Measurements from ENCODE around the gene EPS15.

EPS15 gene

DNA sequence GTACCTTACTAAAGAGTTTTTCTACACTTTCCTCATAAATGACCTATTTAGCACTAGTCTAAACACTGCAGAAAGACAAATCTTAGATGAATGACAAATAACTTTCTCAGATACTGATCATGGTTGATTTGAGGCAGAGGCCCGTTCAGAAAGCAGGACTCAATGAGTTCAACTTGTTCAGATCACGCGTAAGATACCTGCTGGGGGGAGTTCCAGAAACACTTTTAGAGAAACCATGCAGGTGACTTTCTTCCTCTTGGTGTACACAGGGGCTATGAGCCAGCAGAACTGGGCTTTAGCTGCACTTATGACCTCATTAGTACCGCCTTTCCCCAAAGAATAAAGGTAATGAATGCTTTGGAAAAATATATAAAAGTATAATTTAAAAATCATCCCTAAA is 149.9 kb downstream of the EPS15 start:
- H3F3A ChIP-seq (ENCODE audit: low read depth), result no peaks in the 10 kb centered on the region; the same call in 1 of the 2 replicates
- H3K36me3 ChIP-seq (ENCODE audit: insufficient read depth, low read length), result peaks cover 22% of the 10 kb centered on the region; the same call in 1 of the 2 replicates
- no peak overlapping the region for H3K4me2 ChIP-seq (ENCODE audit: low read depth, low read length, poor library complexity, severe bottlenecking)
- H3K4me1 ChIP-seq (ENCODE audit: insufficient read depth, low read length, poor library complexity, severe bottlenecking), result no peaks in the 10 kb centered on the region
- no peak overlapping the region for H3K4me3 ChIP-seq (ENCODE audit: low read length, poor library complexity, severe bottlenecking)
- no peak overlapping the region for H2AFZ ChIP-seq (ENCODE audit: low read length)
- no peaks in the 10 kb centered on the region for H3K9me3 ChIP-seq (ENCODE audit: insufficient read depth, low read depth, low read length)
- H4K20me1 ChIP-seq (ENCODE audit: insufficient read depth, low read length, poor library complexity, severe bottlenecking), result no peaks in the 10 kb centered on the region
- H3K27me3 ChIP-seq (ENCODE audit: insufficient read depth, low read length, poor library complexity, severe bottlenecking), result no peaks in the 10 kb centered on the region
- H3K9ac ChIP-seq (ENCODE audit: low read depth, low read length, poor library complexity, severe bottlenecking), result no peak overlapping the region
- TF ChIP-seq CTCF (conservative IDR thresholded peaks at IDR 0.05; ENCODE audit: low read length) (no peak), EZH2phosphoT487 (IDR thresholded peaks at IDR 0.05; ENCODE audit: borderline replicate concordance) (no peak)
- no peaks in the 10 kb centered on the region for H3K9me2 ChIP-seq (replicated peaks; ENCODE audit: low read depth, low read length)
- H3K79me2 ChIP-seq (ENCODE audit: insufficient read depth, low read length), result no peaks in the 10 kb centered on the region

- no peak overlapping the region for H3K4me2 ChIP-seq (ENCODE audit: low read depth, low read length, poor library complexity, severe bottlenecking)
- TF ChIP-seq CTCF (conservative IDR thresholded peaks at IDR 0.05; ENCODE audit: low read length), result no peak
- no peak for TF ChIP-seq EZH2phosphoT487 (IDR thresholded peaks at IDR 0.05; ENCODE audit: borderline replicate concordance)
- no peaks in the 10 kb centered on the region for H3K79me2 ChIP-seq (ENCODE audit: insufficient read depth, low read length)
- H4K20me1 ChIP-seq (ENCODE audit: insufficient read depth, low read length, poor library complexity, severe bottlenecking), result no peaks in the 10 kb centered on the region
- no peaks in the 10 kb centered on the region for H3K9me2 ChIP-seq (replicated peaks; ENCODE audit: low read depth, low read length)
- H3K27me3 ChIP-seq (ENCODE audit: insufficient read depth, low read length, poor library complexity, severe bottlenecking), result no peaks in the 10 kb centered on the region
- H3K9me3 ChIP-seq (ENCODE audit: insufficient read depth, low read depth, low read length), result no peaks in the 10 kb centered on the region
- H3F3A ChIP-seq (ENCODE audit: low read depth), result no peaks in the 10 kb centered on the region; the same call in 1 of the 2 replicates
- no peak overlapping the region for H2AFZ ChIP-seq (ENCODE audit: low read length)
- H3K36me3 ChIP-seq (ENCODE audit: insufficient read depth, low read length), result peaks cover 29% of the 10 kb centered on the region; the same call in 1 of the 2 replicates
- H3K4me1 ChIP-seq (ENCODE audit: insufficient read depth, low read length, poor library complexity, severe bottlenecking), result no peaks in the 10 kb centered on the region
- no peak overlapping the region for H3K4me3 ChIP-seq (ENCODE audit: low read length, poor library complexity, severe bottlenecking)
- H3K9ac ChIP-seq (ENCODE audit: low read depth, low read length, poor library complexity, severe bottlenecking), result no peak overlapping the region
These were observed 153.3 kb downstream of the EPS15 start for GRCh38 chr1:51365774-51366173.

GRCh38 chr1:51359879-51360278 is 159.2 kb downstream of the EPS15 start:
- Histone ChIP-seq H3K79me2 (ENCODE audit: insufficient read depth, low read length) (no peaks in the 10 kb centered on the region), H3K9me2 (replicated peaks; ENCODE audit: low read depth, low read length) (no peaks in the 10 kb centered on the region), H3K9me3 (ENCODE audit: insufficient read depth, low read depth, low read length) (no peaks in the 10 kb centered on the region), H3K27me3 (ENCODE audit: insufficient read depth, low read length, poor library complexity, severe bottlenecking) (no peaks in the 10 kb centered on the region), H2AFZ (ENCODE audit: low read length) (no peak overlapping the region), H3F3A (ENCODE audit: low read depth) (no peaks in the 10 kb centered on the region), H3K4me1 (ENCODE audit: insufficient read depth, low read length, poor library complexity, severe bottlenecking) (no peaks in the 10 kb centered on the region), H4K20me1 (ENCODE audit: insufficient read depth, low read length, poor library complexity, severe bottlenecking) (no peaks in the 10 kb centered on the region), H3K4me2 (ENCODE audit: low read depth, low read length, poor library complexity, severe bottlenecking) (no peak overlapping the region), H3K4me3 (ENCODE audit: low read length, poor library complexity, severe bottlenecking) (no peak overlapping the region), H3K9ac (ENCODE audit: low read depth, low read length, poor library complexity, severe bottlenecking) (no peak overlapping the region), H3K36me3 (ENCODE audit: insufficient read depth, low read length) (peaks cover 55% of the 10 kb centered on the region)
- TF ChIP-seq CTCF (conservative IDR thresholded peaks at IDR 0.05; ENCODE audit: low read length) (no peak), EZH2phosphoT487 (IDR thresholded peaks at IDR 0.05; ENCODE audit: borderline replicate concordance) (no peak)

All from Loucy (cell line).